RWPE1 (cell line): Measurements from ENCODE around the gene BDH1.

ENCODE experiments used
- CTCF ChIA-PET: fragments of 350-600 bp; sonication (Branson Sonifier 250); formaldehyde crosslinking; extraction: SDS; loops from one replicate; lab custom pipeline; 2021; lab: Yijun Ruan, JAX
- POLR2A ChIA-PET: fragments of 400-600 bp; formaldehyde crosslinking; extraction: SDS; loops from one replicate; lab custom pipeline; 2020; ENCODE audit warnings: antibody characterized with exemption; ENCODE audit not compliant: low non-redundant PET; lab: Yijun Ruan, JAX
- DNase-seq: peaks from one replicate; pipeline ENCODE4 v3.0.0; 2012; ENCODE audit warnings: low spot score
- H3K27ac ChIP-seq: fragments of 450-650 bp; 2 replicates; pipeline ENCODE4 v1.5.1; 2017
- TF ChIP-seq, protein P1 (sequence below): fragments of 450-650 bp; conservative IDR thresholded peaks from 2 replicates; pipeline ENCODE4 v1.5.1; 2017; ENCODE audit warnings: low read depth, mild to moderate bottlenecking

Gene BDH1

DNA sequence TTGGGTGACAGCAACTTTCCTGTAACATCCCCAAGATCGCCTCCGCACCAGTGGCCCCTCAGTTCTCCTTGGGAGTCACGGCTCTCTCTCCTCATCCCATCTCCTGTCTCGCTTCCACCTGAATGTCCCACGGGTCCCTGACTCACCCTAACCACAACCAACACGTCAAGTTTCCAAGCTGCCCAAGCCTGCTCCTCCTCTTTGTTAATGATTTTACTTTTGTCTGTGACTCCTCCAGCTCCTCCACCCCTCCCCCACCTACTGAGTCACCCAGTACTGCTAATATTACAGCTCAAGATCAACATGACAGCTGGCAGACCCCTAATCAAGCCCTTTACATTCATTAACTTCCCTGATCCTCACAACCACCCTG lies 39.3 kb downstream of the BDH1 start:
- CTCF ChIA-PET: interaction anchor here (0.7 kb wide), 1 partner anchor 272 kb away, joined by 3 read pairs; no protein-coding TSS in a partner anchor

DNA sequence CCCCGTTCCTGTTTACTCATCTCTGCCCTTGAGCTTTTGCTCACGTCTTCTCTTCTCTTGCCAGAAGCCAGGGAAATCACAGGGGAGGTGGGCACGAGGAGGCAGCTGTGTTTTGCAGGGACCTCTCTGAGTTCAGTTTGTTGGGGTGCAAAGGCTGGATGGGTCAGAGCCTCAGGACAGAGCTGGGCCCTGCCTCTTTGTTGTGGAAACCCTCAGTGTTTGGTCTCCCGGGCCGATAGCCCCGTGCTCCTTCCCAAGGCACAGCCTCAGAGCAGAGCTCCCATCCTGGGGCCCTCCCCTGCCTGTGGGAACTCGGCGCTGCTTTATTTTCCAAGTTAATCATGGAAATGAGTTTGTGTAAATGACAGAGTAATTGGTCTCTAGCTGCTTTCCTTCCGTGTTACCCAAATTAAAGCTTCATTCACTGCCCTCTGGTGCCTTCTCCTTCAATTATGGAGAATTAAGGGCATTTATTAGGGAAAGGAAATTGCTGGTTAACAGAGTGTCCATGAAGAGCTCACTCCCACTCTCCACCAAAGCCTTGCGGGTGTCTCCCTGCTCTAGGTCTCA lies 40.9 kb downstream of the BDH1 start:
- POLR2A ChIA-PET: interaction anchor here (0.8 to 1.1 kb wide), 2 partner anchors 26 to 28 kb away, joined by 3 read pairs; no protein-coding TSS in a partner anchor
- TF ChIP-seq, protein P1, sequence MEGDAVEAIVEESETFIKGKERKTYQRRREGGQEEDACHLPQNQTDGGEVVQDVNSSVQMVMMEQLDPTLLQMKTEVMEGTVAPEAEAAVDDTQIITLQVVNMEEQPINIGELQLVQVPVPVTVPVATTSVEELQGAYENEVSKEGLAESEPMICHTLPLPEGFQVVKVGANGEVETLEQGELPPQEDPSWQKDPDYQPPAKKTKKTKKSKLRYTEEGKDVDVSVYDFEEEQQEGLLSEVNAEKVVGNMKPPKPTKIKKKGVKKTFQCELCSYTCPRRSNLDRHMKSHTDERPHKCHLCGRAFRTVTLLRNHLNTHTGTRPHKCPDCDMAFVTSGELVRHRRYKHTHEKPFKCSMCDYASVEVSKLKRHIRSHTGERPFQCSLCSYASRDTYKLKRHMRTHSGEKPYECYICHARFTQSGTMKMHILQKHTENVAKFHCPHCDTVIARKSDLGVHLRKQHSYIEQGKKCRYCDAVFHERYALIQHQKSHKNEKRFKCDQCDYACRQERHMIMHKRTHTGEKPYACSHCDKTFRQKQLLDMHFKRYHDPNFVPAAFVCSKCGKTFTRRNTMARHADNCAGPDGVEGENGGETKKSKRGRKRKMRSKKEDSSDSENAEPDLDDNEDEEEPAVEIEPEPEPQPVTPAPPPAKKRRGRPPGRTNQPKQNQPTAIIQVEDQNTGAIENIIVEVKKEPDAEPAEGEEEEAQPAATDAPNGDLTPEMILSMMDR: no peak

More for the DNA sequence above, 39.3 kb downstream of the BDH1 start:
- POLR2A ChIA-PET: interaction anchor here (0.6 kb wide), 1 partner anchor 60 kb away, joined by 4 read pairs; no protein-coding TSS in a partner anchor
- H3K27ac ChIP-seq: peak overlapping the region; percentile 87
- DNase-seq: peak; percentile 91
- TF ChIP-seq, protein P1: no peak

DNA sequence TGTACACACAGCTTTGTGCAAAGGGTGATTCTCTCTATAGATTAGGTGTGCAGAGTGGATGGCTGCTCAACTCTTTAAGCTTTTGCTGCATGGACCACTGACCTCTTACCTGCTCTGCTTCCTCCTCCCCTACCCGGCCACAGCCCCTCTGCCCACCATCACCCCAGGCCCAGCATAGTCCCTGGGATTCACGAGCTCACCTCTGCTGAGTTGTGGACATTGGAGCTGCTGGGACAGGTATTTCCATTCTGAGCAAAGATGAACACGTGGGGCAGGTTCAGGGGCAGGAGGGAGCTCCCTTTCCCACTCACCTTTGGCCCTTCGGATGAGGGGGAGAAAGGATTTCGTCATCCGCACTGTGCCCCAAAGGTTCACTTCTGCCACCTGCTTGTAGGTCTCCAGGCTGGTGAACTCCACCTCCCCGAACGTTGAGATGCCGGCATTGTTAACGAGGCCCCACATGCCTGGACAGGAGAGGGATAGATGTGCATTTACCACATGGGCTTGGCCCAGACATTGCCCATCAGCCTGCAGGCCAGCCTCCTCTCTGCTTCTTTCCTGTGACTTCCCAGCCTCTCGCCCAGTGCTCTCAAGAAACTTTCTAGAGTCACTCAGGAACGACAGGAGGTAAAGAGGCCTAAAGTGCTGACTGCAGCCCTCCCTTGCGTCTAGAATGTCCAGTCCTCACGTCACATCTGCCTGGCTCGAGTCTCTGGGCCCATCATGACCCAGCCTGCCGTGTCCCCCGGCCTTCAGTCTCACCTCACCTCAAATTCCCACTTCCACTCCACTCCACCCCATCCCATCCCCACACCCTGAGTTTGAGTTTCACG lies 41.6 kb downstream of the BDH1 start:
- TF ChIP-seq, protein P1: no peak
- DNase-seq: no peak
- ChIA-PET POLR2A (interaction anchor here (0.8 kb wide), 1 partner anchor 29 kb away, joined by 3 read pairs; no protein-coding TSS in a partner anchor), CTCF (interaction anchor here (0.6 to 1.5 kb wide), 6 partner anchors 12 to 277 kb away, joined by 3 to 4 read pairs (median 4); partner anchors contain the start of gene LRCH3)
- peak overlapping the region; percentile 87 for H3K27ac ChIP-seq

More for the DNA sequence above, 40.9 kb downstream of the BDH1 start:
- peak overlapping the region; percentile 87 for H3K27ac ChIP-seq
- CTCF ChIA-PET: interaction anchor here (0.6 to 1.1 kb wide), 7 partner anchors 11 to 154 kb away, joined by 3 to 8 read pairs (median 3); no protein-coding TSS in a partner anchor
- no peak for DNase-seq

DNA sequence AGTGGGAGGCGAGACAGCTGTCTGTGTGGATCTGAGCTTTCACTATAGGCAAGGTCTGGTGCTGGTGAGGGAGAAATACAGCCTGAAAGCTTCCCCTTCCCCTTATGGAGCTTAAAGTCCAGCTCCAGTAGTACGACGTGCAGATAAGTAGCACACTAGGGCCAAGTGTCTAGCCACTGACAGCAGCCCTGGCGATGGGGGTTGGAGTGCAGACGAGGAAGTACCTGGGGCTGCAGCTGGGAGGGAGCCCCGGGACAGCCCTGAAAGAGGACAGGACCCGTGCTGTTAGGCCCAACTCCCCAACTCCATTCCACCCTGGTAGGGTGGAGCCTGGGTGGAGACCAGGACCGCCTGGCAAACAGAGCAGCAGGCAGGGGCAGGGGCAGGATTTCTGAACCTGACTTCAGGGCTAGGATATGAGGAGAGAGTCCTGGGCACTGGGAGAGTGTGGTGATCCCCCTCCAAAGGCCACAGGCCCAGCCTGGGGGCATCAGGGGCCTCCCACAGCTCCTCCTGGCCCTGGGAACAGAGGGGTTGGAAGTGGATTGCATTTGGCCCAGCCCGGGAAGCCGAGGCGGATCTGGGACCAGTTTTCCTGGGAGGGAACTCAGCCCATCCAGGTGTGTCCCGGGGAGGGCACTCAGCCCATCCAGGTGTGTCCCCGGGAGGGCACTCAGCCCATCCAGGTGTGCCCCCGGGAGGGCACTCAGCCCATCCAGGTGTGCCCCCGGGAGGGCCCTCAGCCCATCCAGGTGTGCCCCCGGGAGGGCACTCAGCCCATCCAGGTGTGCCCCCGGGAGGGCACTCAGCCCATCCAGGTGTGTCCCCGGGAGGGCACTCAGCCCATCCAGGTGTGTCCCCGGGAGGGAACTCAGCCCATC lies 42.8 kb downstream of the BDH1 start:
- peak overlapping the region; percentile 35; the same call in 1 of the 2 replicates for H3K27ac ChIP-seq
- TF ChIP-seq, protein P1: no peak
- POLR2A ChIA-PET: no interaction called here
- CTCF ChIA-PET: interaction anchor here (0.5 to 1.5 kb wide), 4 partner anchors 11 to 509 kb away, joined by 3 to 5 read pairs (median 4); partner anchors contain the start of gene DLG1
- DNase-seq: no peak

DNA sequence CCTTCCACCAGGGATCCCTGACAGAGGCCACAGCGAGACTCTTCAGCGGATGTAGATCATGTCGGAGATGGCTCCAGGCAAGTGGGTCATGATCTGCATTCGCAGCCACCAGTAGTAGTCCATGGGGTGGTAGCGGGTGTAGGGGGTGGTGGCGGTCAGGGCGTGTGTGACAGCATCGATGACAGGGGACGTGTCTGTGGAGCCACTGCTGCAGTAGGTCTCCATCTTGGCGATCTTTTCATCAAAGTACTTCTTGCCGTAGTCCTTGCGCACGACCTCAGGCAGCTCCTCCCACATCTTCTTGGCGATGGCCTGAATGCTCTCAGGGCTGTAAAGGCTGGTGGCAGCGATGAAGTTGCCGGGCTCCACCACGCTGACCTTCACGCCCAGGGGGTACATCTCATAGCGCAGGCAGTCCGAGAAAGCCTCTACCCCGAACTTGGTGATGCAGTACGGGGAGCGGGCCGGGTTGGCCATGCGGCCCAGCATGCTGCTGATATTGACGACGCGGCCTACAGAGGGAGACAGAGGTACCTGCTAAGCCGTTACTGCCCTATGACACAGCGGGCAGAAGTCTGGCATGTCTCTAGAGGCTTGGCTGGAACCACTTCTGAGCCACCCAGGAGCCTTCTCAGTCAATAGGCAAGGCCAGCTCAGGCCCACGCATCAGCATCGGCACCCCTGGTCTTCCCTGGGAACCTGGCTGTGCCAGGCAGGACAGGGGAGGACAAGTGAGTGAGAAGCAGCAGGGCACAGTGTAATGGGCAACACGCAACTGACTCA lies 43.7 kb downstream of the BDH1 start:
- TF ChIP-seq, protein P1: no peak
- ChIA-PET POLR2A (no interaction called here), CTCF (interaction anchor here (0.6 to 1.1 kb wide), 2 partner anchors 255 to 508 kb away, joined by 4 to 5 read pairs; no protein-coding TSS in a partner anchor)
- peak overlapping the region; percentile 35; the same call in 1 of the 2 replicates for H3K27ac ChIP-seq
- no peak for DNase-seq
